NCI-H82 treated with DMSO at 0.1 percent for 48 hours (cell line): ENCODE data around the gene CCRL2.

Experiments
- DNase-seq: peaks from one replicate; lab custom pipeline; 2025; ENCODE audit not compliant: unreplicated experiment; lab: John Stamatoyannopoulos, UW

CCRL2 gene

DNA sequence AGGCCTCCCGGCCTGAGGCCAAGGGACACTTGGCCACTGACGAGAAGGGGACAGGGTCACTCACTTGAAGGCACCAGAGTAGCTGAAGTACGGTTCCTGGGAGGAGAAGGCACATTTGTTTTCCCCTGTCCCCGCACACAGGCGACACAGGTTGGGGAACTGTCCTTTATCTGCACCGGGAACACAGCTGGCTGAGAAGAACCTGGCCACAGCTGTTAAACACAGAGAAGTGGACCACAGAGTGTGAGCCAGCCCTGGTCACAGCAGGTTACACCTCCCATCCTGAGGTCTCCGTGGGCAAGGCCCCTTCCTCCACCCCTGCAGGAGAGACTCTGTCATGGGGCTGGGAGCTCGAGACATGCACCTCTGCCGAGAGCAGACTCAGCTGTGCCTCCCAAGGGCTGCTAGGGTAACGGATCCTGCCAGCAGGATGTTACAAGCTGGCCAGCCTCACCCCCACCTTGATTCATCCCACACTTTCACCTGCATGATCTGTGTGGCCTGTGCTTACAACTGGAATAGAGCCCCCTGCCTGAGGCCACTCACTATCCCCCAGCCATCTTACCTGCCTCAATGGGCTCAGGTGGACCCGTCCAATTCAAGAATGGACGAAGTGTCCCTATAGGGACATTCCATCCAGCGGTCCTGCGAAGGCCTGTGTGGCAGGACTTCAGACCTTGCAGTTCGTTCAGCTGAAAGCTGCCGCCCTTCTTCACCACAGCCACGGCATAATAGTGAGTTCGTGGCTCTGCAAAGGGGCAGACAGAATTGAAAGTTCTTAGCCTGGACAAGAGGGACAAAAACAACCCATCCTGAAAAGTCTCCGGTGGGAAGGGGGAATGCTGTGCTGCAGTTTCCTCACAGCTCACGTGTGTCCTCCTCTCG lies 48.4 kb downstream of the CCRL2 start:
- DNase-seq, result no peak

DNA sequence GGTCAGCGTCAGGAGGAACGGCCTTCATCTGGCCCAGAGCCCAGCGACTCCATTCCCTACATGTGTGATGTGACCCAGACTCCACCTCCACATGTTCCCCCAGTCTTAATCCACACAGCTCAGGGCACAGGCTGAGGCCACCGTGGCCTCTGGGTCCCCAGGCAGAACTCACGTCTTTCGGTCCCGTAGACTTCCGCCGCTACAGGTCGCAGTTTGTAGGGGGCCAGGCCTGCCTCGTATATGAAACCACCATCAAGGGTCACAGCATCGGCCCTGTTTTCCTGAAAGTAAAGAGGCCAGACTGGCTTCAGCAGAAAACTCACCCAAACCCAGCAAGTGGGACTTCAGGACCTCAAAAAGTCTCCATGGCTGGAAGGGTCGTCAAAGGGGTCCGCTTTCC lies 49.1 kb downstream of the CCRL2 start:
- DNase-seq, result no peak
